ENCODE measurements around the gene NEK1. TPM values are rescaled to one million over a fixed set of nuclear protein-coding genes. Genes with fewer than 3 reads are reported as not detected.

The NEK1 gene
- total RNA-seq, 1 experiment from 2014 or later = 6.0 TPM

- CTCF ChIA-PET = interaction anchor here (0.5 kb wide), 1 partner anchor 361 kb away, joined by 17 read pairs; no protein-coding TSS in a partner anchor
- Mint-ChIP-seq H3K4me1 (ENCODE audit: low read depth, unreplicated experiment) (no peaks in the 10 kb centered on the region), H3K4me3 (ENCODE audit: low read depth, unreplicated experiment) (no peak overlapping the region), H3K9me3 (ENCODE audit: low read depth, unreplicated experiment) (no peaks in the 10 kb centered on the region), H3K36me3 (ENCODE audit: insufficient read depth, unreplicated experiment) (no peaks in the 10 kb centered on the region), H3K27me3 (ENCODE audit: unreplicated experiment) (no peaks in the 10 kb centered on the region), H3K27ac (ENCODE audit: unreplicated experiment) (no peak overlapping the region)
- TF ChIP-seq CTCF (IDR thresholded peaks at IDR 0.05; ENCODE audit: unreplicated experiment) = no peak
- no TSS peak for BruUV-seq (replicated peaks)
- intact Hi-C loops (cut with micrococcal nuclease; ENCODE audit: unreplicated experiment) = no loop called here
- no peak for DNase-seq
These were observed 207.4 kb downstream of the NEK1 start for GRCh38 chr4:169404960-169405359.

- Mint-ChIP-seq H3K27me3 (ENCODE audit: unreplicated experiment) (no peaks in the 10 kb centered on the region), H3K9me3 (ENCODE audit: low read depth, unreplicated experiment) (no peaks in the 10 kb centered on the region), H3K4me3 (ENCODE audit: low read depth, unreplicated experiment) (no peak overlapping the region), H3K4me1 (ENCODE audit: low read depth, unreplicated experiment) (no peaks in the 10 kb centered on the region), H3K27ac (ENCODE audit: unreplicated experiment) (no peak overlapping the region), H3K36me3 (ENCODE audit: insufficient read depth, unreplicated experiment) (no peaks in the 10 kb centered on the region)
- no peak for TF ChIP-seq CTCF (IDR thresholded peaks at IDR 0.05; ENCODE audit: unreplicated experiment)
- CTCF ChIA-PET = no interaction called here
- no peak for DNase-seq
- no TSS peak for BruUV-seq (replicated peaks)
- intact Hi-C loops (cut with micrococcal nuclease; ENCODE audit: unreplicated experiment) = no loop called here
These were observed 211.6 kb downstream of the NEK1 start for GRCh38 chr4:169400832-169401231.

GRCh38 chr4:169399976-169400767, 212.2 kb downstream of the NEK1 start:
- Mint-ChIP-seq H3K27ac (ENCODE audit: unreplicated experiment) (no peak overlapping the region), H3K36me3 (ENCODE audit: insufficient read depth, unreplicated experiment) (no peaks in the 10 kb centered on the region), H3K4me1 (ENCODE audit: low read depth, unreplicated experiment) (no peaks in the 10 kb centered on the region), H3K9me3 (ENCODE audit: low read depth, unreplicated experiment) (no peaks in the 10 kb centered on the region), H3K27me3 (ENCODE audit: unreplicated experiment) (no peaks in the 10 kb centered on the region), H3K4me3 (ENCODE audit: low read depth, unreplicated experiment) (no peak overlapping the region)
- CTCF ChIA-PET = no interaction called here
- intact Hi-C loops (cut with micrococcal nuclease; ENCODE audit: unreplicated experiment) = no loop called here
- DNase-seq = no peak
- TF ChIP-seq CTCF (IDR thresholded peaks at IDR 0.05; ENCODE audit: unreplicated experiment) = no peak
- BruUV-seq (replicated peaks) = no TSS peak

- DNase-seq = no peak
- no TSS peak for BruUV-seq (replicated peaks)
- intact Hi-C loops (cut with micrococcal nuclease; ENCODE audit: unreplicated experiment) = no loop called here
- CTCF ChIA-PET = no interaction called here
- H3K36me3 Mint-ChIP-seq (ENCODE audit: insufficient read depth, unreplicated experiment) = no peaks in the 10 kb centered on the region
- no peaks in the 10 kb centered on the region for H3K9me3 Mint-ChIP-seq (ENCODE audit: low read depth, unreplicated experiment)
- TF ChIP-seq CTCF (IDR thresholded peaks at IDR 0.05; ENCODE audit: unreplicated experiment) = no peak
- no peak overlapping the region for H3K27ac Mint-ChIP-seq (ENCODE audit: unreplicated experiment)
- no peaks in the 10 kb centered on the region for H3K4me1 Mint-ChIP-seq (ENCODE audit: low read depth, unreplicated experiment)
- no peak overlapping the region for H3K4me3 Mint-ChIP-seq (ENCODE audit: low read depth, unreplicated experiment)
- no peaks in the 10 kb centered on the region for H3K27me3 Mint-ChIP-seq (ENCODE audit: unreplicated experiment)
These were observed 214.1 kb downstream of the NEK1 start for GRCh38 chr4:169398316-169398715.
